IPS-NIHi7 (cell line): Measurements from ENCODE around the gene ZNF628.
A peak's percentile ranks its signal among the peaks of the same experiment; 100 is the strongest.

ENCODE experiments used
- DNase-seq: peaks from one replicate; pipeline ENCODE4 v3.0.0; 2012; ENCODE audit warnings: mixed read lengths; ENCODE audit errors: extremely low spot score

The ZNF628 gene

DNA sequence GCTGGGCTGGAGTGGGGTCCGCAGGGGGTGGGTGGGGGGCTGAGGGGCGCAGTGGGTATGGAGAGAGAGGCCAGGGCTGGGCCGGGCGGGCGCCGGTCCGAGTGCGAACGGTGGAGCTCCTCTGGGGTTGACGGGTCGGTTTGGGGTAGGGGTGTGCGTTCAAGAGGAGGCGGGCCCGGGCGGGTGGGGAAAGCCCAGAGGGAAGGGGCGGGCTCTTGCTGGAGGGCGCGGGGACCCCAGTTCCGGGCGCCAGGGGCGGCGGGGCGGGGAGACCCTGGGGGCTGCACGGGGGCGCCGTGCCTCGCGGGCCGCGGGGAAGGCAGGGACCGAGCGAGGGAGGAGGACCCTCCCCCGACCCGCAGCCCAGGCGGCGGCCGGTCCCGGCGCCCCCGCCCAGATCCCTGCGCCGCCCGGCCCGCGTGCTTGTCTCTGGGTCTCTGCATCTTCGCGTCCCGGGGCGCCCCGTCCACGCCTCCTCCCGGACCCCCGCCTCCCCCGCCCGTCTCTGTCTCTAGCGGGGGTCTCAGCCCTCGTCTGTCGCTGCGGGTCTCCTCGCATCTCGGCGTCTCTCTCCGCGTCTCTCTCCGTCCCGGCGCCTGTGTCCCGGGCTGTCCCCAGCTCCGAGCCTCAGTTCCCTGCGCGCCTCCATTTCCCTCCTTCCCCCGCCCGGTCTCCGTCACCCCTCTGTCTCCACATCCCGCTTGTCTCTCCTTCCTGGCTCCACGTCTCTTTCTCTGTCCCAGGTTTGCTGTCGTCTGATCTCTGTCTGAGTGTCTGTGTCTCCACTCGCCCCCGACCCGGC lies 25.1 kb upstream of the ZNF628 start:
- DNase-seq: no peak

DNA sequence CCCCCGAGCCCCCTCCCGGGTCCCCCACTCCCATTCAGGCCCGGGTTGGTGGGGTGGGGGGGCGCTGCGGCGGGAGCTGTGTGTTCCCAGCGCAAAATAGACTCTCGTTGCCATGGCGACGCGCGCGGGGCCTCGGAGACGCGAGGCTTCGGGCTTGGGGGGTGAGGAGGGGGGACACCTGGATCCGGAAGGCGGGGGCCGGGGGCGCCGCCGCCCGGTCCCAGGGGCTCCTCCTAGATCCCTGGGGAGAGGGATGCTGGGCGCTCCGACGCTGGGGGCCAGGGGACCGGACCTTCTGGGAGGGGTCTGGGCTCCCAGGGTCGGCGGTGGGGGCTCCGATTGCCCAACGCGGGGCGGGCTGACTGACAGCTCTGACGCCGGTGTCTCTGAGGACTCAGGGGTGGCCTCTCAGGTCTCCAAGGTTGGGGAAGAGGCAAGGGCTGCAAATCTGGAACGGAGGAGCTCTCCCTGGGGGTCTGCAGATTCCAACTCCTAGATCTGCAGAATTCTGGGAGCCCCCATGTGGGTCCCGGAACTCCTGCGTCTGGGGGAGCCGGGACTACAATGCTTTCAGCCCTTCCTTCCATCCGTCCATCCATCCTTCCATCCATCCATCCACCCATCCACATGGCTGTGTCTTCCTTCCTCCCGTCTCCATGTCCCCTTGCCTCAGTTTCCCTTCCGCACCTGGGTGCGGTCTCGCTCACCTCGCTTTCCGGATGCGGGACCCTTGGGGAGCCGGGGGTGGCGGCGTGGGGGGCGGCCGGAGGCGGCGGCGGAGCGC lies 24.3 kb upstream of the ZNF628 start:
- no peak for DNase-seq

DNA sequence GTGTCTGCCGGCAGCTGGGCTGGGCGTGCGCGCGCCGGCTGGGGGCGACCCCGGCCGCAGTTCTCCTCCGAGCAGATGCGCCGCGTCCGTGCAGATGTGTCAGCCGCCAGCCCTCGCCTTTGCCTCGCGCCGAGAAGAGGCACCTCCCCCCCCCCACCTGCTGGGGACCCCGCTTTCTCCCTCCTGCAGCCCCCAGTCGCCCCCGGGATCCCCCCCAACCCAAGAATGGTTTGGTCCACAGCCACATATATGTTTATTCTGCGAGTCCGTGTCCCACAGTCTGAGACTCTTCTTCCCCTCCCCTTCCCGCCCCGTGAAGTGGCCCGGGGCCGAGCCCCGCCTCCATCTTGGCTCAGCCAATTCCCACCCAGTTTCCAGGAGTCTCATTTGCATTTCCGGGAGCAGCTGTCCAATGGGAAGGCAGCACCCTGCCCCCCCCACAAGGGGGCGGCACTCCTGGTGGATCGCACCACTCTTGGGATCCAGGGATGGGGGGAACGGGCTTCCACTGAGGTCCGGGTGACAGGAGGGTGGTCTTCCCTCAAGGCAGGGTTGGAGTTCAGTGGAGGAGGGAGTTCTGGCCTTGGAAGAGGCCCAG lies 23.6 kb upstream of the ZNF628 start:
- DNase-seq: peak; percentile 91

DNA sequence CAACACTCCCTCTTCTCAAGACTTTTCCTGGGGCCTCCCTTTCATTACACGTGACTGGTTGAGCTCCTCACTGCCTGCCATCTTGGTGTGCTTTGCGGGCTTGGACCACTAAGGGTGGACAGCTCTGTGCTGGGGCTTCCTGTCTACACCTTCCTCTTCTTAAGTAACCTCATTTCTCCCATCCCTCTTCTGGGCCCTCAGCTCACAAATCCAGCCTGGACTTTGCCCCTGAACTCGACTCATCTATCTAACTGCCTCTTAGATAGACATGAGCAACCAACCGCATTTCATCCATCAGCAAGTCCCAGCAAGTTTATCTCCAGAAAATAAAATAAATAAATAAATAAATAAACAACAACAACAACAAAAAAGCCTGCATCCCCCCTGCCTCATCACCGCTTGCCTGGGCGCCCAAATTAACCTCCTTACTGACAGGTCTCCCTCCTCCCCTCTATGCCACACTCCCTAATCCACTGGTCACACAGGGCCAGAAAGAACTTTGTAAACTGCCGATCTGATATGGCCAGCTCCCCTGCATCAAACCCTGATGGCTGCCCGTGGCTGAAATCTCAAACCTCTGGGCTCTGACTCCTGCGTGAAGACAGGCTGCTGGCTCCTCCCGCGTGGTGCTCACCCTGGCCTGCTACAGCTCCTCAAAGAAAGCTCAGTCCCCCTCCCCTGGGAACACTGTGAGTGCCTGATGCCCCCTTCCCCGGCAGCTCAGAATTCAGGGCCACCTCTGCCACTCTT lies 22.7 kb upstream of the ZNF628 start:
- no peak for DNase-seq

DNA sequence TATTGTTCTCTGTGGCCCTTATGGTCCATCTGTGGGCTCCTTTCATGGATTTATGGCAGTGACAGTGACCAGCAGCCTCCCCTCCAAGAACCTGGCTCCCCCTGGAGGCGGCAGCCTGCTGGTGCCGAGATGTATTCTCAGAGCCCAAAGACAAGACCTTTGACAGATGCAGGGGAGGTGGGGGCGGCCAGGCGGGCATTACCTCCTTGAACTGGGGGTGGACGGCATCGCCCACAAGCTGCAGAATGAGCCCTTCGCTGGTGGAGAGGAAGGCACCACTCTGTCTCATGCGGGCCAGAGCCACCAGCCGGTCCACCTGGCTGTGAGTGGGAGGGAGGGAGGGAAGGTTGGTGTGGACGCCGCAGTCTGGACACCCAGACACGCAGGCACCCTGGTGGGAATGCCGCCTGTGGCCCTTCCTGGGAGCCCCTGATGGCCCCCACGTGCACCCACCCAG lies 21.6 kb upstream of the ZNF628 start:
- DNase-seq: peak; percentile 67

DNA sequence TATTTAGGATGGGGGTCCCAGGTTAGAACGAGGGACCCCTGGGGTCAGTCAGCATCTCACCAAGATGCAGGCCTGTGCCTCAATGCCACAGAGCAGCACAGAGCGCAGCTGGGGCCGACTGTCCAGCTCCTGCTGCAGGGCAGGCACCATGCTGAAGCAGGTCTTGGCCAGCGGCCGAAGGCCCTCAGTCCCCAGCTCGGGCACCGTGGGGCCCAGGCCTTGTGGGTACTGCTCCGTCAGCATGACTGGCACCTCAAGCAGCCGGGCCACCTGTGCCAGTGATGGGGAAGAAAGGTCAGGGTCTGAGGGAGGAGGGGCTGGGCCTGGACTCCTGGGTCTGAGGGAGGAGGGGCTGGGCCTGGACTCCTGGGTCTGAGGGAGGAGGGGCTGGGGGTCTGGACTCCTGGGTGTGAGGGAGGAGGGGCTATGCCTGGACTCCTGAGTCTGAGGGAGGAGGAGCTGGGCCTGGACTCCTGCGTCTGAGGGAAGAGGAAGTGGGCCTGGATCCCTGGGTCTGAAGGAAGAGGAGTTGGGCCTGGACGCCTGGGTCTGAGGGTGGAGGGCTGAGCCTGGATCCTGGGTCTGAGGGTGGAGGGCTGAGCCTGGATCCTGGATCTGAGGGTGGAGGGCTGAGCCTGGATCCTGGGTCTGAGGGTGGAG lies 20.7 kb upstream of the ZNF628 start:
- DNase-seq: no peak

DNA sequence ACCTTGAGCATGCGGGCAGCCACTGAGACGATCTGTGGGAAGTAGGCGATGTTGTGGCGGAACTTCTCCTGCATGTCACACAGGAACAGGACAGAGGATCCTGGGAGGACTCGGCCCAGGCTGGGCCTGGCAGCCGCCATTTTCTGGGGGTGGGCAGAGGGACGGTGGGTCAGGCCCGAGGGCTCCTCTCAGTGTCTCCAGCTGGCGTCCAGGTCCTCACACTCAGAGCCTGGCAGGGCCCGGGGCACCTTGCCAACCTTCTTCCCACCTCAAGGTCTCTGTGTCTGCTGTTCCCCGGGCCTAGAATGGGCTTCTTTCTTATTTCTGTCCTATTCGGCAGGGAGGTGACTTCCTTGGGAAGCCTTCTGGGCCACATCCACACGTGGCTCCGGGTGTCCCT lies 20.1 kb upstream of the ZNF628 start:
- DNase-seq: no peak

DNA sequence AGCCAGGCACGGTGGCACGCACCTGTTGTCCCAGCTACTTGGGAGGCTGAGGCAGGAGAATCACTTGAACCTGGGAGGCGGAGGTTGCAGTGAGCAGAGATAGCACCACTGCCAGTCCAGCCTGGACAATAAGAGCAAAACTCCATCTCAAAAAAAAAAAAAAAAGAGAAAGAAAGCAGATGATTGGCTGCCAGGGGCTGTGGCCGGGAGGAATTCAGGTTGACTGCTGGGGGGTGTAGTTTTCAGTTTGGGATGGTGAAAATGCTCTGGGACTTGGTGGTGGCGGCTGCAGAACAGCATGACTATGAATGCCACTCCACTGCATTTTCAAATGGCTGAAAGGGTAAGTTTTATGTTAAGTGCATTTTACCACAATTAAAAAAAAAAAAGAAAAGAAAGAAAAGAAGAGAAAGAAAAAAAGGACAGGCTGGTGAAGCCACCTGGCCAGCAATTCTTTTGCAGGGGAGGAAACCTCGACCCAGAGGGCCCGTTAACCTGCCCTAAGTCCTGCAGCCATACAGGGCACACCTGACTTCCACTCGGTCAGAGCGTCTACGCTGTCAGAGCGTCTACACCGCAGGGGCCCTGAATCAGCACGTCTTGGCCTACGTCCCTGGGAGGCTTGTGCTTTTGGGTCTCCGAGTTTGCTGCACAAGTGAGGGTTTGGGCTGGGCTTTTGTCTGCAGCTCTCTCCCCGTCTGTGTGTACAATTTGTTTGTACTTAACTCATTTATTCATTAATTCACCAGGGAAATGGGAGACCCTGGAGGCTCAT lies 18.5 kb upstream of the ZNF628 start:
- DNase-seq: no peak

DNA sequence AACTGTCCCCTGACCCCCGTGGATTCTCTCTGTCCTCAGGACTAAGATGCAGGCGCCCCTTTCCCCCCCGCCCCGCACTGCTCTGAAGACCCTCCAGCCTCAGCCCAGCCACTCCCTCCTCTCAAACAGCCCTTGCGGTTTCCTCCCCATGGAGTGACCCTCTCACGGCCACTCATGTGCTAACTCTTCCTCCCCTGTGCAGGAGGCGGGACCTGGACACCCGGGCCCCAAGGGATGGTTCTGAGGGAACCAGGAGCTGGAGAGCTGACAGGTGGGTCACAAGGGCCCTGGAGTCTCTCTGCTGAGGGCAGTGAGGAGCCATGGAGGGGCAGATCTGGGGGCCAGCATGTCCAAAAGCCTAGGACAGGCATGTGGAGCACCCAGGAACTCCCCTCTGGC lies 16.9 kb upstream of the ZNF628 start:
- no peak for DNase-seq

DNA sequence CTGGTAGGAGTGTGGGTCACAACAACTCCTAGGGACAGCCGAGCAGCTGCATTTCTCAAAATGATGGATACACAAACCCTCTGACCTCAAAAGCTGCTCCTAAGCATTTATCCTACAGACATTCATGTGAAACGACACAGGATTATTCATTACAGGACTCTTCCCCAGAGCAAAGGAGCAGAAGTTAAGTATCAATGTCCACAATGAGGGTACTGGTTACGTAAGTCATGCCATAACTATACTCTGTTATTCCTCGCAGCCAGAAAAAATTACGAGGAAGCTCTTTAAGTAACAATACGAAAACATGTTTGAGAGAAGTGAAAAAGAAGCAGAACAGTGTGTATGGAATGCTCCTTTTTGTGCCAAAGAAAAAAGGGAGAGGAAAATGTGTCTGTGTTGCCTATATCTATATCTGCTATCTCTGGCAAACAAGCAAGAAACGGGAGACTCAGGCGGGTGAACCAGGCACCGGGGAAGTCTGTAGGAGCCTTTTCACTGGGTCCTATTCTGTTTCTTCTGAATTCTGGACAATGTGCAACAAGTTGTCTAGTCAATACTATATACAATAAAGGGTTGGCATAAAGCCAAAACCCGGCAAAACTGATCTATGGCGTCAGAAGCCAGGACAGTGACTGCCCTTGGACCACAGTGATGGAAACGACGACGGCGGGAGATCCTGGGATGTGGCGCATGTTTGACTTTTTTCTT lies 16.3 kb upstream of the ZNF628 start:
- no peak for DNase-seq

DNA sequence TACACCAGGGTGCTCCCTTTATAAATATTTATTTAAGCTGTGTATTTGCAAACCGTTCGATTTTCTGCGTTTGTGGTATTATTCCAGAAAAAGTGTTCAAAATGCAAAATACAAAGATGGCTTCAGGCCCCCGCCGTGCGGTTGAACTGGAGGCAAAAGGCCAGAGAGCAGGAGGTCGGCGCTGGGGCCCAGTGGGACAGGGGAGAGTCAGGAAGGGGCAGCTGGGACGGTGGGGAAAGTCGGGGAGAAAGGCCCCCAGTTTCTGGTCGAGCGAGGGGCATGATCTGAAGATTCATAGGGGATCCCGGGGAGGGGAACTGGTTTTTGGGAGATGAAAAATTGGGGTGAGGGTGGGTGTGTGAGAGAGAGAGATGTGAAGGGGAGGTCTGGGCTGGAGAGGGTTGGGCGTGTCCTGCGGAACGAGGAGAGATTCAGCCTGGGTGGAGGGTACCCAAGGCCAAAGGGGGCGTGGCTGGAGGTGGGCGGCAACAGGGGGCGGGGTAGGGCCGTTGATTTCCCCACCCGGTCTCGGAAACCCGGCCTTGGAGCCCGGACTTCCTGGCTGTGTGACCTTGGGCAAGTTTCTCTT lies 15.7 kb upstream of the ZNF628 start:
- DNase-seq: peak; percentile 90

DNA sequence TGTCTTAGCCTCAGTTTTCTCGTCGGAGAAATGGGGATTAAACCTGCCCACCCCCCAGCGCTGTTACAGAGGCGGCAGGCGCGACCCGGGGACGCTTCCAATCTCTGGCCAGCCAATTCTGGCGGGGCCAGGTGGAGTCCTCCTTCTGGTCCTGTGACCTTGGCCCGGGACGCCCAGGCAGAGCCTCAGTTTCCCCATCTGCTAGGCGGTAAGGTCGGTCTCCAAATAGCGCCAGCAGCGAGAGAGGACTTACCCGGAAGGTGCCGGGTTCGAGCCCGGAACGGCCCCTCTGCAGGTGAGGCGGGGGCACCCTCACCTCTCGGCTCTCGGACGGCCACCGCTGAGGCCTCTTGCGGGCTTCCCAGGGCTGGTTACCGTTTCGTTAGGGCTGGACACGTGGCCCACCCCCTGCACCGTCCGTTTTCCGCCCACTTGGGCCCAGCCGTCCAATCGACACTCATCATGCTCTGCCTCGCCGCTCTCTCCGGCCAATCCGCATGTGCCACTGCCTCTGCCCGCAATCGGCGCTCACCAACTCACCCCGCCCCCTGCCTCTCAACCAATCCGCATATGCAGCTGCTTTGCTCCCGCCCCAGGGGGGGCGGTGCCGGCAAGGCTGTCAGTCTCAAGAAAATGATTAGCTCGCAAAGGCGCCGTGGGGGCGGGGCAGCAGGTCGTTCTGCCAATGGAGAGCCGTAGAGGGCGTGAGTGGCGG lies 15.0 kb upstream of the ZNF628 start, which contains the start of gene ISOC2:
Gene ISOC2, minus strand, starts transcription at position 384 of the 715 bp plus-strand sequence. CDS start 5,156 bp downstream, outside the sequence.
- peak; percentile 97 for DNase-seq

DNA sequence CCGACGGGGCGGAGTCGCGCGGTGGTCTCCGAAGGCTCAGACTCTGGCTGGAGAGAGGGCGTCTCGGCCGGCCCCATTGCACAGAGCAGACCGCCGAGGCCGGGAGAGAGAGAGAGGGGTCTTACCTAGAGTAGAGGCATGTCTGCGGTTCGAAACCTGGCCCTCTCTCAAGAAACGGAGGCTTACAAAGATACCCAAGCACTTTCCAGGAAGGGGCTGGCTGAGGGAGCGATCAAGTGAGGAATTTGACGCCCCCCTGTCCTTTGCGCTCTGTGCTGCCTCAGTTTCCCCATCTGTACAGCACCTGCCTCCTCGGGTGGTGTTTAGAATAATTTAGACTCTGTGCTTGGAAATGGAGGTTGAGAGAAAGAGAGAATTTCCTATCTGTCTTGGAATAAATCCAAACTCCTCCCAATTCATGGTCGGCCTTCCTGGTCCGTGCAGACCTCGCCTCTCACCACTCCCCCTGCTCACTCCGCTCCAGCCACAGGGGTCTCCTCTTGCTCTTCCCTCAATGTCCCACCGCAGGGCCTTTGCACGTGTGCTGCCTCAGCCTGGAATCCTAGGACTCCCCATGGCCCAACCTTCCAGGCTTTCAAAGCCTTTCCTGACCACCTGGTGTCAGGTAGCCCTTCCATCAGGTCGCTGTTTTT lies 14.3 kb upstream of the ZNF628 start:
- DNase-seq: no peak

DNA sequence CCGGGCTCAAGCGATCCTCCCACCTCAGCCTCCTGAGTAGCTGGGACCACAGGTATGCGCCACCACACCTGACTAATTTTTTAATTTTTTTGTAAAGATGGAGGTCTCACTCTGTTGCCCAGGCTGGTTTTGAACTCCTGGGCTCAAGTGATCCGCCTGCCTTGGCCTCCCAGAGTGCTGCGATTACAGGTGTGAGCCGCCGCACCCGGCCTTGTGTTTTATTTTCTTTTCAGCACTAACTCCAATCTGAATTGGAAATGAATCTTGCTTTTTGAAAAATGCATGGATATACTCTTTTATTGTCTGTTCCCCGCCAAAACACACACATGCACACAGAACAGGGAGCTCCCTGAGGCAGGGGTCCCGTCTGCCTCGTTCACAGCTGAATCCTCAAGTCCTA lies 13.7 kb upstream of the ZNF628 start:
- DNase-seq: no peak

DNA sequence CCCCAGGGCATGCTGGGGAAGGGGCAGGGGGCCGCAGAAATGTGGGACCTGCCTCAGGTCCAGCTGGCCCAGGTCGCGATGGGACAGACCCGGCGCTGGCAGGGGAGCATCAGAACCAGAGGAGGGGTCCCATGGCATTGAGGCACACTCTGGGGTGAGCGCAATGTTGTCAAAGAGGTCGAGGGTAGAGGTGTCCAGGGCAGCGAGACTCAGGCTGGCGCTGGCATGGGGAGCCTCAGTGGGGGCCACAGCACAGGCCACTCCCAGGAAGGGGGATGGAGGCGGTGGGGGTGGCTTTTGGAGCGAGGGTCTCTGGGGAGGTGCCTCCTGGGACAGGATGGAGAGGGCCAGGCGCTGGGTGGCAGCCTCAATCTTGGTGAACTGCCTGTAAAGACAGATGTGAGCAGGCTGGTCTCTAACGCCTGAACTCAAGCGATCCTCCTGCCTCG lies 12.8 kb upstream of the ZNF628 start:
- DNase-seq: no peak

DNA sequence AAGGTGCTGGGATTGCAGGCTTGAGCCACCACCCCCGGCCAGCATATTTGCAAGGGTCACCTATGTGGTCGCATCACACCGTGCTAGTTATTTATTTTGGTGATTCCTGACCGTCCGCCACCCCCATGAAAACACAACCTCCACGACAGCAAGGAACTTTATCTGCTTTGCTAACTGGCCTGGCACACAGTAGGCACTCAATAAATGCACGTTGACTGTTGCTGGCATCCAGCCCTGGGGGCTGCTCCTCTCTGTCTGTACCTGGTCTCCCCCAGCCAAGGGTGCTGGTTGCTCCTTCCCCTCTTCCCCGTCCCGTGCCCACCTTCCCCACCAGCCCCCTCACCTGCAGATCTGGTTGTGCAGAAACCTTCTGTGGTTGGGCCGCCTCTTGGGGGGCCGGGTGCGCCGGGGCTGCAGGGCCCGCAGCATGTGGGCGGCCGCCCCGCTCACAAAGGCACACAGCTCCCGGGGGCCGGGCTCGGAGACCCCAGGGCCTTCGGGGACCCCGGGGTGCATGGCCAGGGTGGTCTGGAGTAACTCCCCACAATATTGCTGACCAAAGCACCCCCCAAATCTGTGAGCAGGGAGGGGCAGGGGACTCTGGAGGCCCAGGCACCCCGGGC lies 12.3 kb upstream of the ZNF628 start:
- no peak for DNase-seq

DNA sequence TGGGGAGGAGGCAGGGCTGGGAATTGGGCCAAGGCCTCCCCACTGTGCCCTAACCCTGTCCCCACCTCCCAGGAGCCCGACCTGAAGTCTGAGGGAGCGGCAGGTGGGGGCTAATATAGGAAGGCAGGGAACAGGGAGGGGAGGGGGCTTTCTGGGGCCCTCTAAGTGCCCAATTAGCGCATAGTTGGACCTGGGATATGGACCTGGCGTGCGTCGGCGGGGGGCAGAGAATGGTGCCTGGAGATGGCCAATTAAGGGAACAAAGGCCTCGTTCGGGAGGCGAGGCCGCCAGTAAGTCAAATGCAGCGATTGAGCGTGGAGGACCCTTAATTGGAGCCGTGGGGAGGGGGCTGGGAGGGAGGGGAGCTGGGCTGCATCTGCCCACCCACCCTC lies 11.8 kb upstream of the ZNF628 start, which contains the start of gene C19orf85:
Gene C19orf85, minus strand, starts transcription at position 90 of the 393 bp plus-strand sequence. CDS start 197 bp downstream, outside the sequence.
- no peak for DNase-seq
